Activated T-helper 9 cell treated with anti-CD3 and anti-CD28 coated beads, Interleukin-2, amount 50 U/mL, for 16 hours (primary cell): Measurements from ENCODE around the gene TNK1.
"Not testable (repeated sequence)": the region's sequence is repeated elsewhere in the genome, so short reads cannot be mapped to it uniquely, and the experiment has no call there.

ENCODE experiments used
- DNase-seq: peaks from one replicate; pipeline ENCODE4 v3.0.0-alpha.2; 2020; ENCODE audit warnings: low read depth

Gene TNK1

GRCh38 chr17:7380855-7381683, at the start of gene TNK1:
TSS of gene TNK1 (plus strand) at chr17:7381089. CDS start at chr17:7382927, 1,838 bp downstream.
- no peak for DNase-seq

- DNase-seq = no peak
Measured at GRCh38 chr17:7332111-7332510, 48.8 kb upstream of the TNK1 start.

DNA sequence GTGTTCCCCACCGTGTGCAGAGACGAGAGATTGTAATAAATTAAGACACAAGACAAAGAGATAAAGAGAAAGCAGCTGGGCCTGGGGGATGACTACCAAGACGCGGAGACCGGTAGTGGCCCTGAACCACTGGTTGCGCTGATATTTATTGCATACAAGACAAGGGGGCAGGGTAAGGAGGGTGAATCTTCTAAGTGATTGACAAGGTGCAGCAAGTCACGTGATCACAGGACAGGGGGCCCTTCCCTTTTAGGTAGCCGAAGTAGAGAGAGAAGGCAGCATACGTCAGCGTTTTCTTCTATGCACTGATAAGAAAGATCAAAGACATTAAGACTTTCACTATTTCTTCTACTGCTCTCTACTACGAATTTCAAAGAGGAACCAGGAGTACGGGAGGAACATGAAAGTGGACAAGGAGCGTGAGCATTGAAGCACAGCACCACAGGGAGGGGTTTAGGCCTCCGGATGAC, 48.3 kb upstream of the TNK1 start:
- DNase-seq = not testable (repeated sequence)

- no peak for DNase-seq
Measured at GRCh38 chr17:7334938-7335538, 45.9 kb upstream of the TNK1 start.

GRCh38 chr17:7335765-7336164, 45.1 kb upstream of the TNK1 start:
- DNase-seq = not testable (repeated sequence)

- peak; percentile 71 for DNase-seq
Measured at GRCh38 chr17:7336240-7337175, 44.4 kb upstream of the TNK1 start, which contains the start of gene ACAP1. TSS of gene ACAP1 (plus strand) at chr17:7336529. CDS start at chr17:7336735, 206 bp downstream.

- DNase-seq = not testable (repeated sequence)
Measured at GRCh38 chr17:7337600-7337999, 43.3 kb upstream of the TNK1 start.

DNA sequence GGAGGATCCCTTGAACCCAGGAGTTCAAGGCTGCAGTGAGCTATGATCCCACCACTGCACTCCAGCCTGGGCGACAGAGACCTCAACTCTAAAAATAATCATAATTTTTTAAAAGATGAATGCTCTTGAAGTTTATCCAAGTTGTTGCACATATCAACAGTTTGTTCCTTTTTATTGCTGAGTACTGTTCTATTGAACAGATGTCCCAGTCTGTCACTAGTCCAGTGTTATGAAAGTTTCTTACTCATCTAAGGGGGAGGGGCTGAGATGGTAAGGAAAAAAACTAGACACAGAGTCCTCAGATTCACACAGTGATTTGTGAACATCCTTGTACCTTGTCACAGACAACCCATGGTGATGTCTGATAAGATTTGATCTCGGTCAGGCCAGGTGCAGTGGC, 40.7 kb upstream of the TNK1 start:
- no peak for DNase-seq

GRCh38 chr17:7341842-7342241, 39.0 kb upstream of the TNK1 start:
- DNase-seq = no peak

- no peak for DNase-seq
Measured at GRCh38 chr17:7343250-7343649, 37.6 kb upstream of the TNK1 start.

DNA sequence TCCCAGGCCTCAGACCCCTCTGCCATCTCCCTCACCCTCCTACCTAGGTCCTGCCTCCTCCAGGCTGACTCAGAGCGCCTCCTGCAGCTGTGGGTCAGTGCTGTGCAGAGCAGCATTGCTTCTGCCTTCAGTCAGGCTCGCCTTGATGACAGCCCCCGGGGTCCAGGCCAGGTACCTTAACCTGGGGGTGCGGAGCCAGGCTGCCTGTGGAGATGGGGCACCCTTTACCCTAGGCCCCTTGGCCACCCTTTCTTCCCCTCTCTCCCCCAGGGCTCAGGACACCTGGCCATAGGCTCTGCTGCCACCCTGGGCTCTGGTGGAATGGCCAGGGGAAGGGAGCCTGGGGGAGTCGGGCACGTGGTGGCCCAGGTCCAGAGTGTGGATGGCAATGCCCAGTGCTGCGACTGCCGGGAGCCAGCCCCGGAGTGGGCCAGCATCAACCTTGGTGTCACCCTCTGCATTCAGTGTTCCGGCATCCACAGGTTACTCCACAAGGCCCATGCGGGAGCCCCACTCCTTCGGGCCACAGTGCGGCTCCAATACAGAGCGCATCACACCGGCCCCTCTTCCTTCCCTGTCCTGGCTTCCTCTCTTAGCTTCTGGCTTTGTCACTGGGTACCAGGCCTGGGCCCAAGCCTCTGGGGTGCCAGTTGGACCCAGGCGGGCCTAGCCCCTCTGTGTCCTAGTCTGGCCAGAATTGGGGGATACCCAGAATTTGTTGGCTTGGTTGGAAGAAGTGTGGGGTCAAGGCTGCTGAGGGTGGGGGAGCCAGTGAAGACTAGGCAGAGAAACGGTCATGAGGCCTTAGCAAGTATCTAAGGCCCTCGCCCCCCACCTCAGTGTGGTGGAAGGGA, 33.9 kb upstream of the TNK1 start:
- DNase-seq = no peak

- no peak for DNase-seq
Measured at GRCh38 chr17:7347630-7348477, 33.0 kb upstream of the TNK1 start.

DNA sequence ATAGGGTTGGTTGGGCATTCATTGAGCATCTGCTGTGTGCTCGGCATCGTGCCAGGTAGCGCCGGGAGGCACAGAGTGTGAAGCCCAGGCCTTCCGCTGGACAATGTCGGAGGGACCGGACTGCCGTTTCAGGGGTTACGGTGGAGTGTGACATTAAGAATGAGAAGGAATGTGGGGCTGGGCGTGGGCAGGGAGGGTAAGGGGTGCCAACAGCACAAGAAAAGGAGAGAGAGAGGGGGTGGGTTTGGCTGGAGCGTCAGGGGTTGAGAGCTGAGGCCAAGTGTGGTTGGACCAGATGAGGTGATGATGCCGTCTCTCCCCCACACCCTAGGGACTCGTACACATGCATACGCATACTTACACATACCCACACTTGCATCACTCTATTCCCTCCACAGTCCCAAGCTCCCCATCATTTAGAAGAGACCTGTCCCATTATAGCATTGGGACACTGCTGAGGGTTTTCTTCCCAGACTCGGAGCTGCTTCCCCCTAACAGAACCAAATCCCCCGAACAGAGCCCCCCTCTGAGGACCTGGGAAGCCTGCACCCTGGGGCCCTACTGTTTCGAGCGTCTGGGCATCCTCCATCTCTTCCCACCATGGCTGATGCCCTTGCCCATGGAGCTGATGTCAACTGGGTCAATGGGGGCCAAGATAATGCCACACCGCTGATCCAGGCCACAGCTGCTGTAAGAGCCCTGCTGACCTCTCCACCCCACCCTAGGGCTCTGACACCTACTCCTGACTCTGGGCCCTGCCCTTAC, 32.2 kb upstream of the TNK1 start:
- DNase-seq = no peak

GRCh38 chr17:7351665-7352502, 29.0 kb upstream of the TNK1 start, which contains the start of gene KCTD11:
TSS of gene KCTD11 (plus strand) at chr17:7352162.
- DNase-seq = peak; percentile 68

DNA sequence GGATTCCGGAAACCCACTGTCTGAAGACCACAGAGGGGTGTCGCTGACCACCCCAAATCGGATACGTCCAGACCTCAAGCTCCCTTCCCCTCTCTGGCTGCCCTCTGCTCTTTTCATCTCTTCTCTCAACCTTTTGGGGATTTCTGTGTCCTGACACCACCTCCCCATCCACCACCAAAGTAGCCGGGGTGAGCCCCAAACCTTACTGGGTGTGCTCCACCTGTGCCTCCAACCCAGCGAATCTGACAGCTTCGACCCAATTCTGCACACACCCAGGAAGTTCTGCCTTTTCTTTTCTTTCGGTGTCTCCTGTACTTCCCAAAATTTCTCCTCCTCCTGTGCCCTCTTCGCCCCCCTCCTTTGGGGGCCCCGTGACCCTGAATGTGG, 28.4 kb upstream of the TNK1 start:
- no peak for DNase-seq

DNA sequence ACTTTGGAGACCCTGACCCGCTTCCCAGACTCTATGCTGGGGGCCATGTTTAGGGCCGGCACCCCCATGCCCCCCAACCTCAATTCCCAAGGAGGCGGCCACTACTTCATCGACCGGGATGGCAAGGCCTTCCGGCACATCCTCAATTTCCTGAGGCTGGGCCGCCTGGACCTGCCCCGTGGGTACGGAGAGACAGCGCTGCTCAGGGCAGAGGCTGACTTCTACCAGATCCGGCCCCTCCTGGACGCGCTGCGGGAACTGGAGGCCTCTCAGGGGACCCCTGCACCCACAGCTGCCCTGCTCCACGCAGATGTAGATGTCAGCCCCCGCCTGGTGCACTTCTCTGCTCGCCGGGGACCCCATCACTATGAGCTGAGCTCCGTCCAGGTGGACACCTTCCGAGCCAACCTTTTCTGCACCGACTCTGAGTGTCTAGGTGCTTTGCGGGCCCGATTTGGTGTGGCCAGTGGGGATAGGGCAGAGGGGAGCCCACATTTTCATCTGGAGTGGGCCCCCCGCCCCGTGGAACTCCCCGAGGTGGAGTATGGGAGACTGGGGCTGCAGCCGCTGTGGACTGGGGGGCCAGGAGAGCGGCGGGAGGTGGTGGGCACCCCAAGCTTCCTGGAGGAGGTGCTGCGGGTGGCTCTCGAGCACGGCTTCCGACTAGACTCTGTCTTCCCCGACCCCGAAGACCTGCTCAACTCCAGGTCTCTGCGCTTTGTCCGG, 27.8 kb upstream of the TNK1 start:
- no peak for DNase-seq

- DNase-seq = no peak
Measured at GRCh38 chr17:7354262-7354843, 26.5 kb upstream of the TNK1 start.

DNA sequence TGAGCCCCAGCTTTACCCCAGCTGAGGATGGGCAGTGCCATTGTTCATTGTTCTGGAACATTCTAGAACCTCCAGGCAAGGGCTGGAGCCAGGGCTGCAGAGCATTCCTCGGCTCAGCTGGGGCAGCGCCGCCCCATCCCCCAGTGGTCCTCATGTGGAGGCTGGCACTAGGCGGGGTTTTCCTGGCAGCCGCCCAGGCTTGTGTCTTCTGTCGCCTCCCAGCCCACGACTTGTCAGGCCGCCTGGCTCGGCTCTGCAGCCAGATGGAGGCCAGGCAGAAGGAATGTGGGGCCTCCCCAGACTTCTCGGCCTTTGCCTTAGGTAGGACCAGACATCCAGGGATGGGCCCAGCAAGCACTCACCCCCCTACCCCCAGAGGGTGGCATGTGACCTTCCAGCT, 25.8 kb upstream of the TNK1 start, which contains the start of gene TMEM95:
Gene TMEM95 (plus strand): TSS at position 104 of the 400 bp plus-strand sequence. CDS start 49 bp downstream, at position 153.
- DNase-seq = no peak
